SU-DHL-6 (cell line): ENCODE measurements around the gene APRT.

ENCODE experiments used
- H2AFZ ChIP-seq: fragments of 200-600 bp; sonication (generic); 2 replicates; pipeline ENCODE4 v1.6.1; 2014; ENCODE audit warnings: low read depth, mild to moderate bottlenecking, moderate library complexity, mixed read lengths, antibody characterized with exemption, low read length; ENCODE audit not compliant: severe bottlenecking
- H3F3A ChIP-seq: fragments of 200-600 bp; shearing (Covaris generic); 2 replicates; pipeline ENCODE4 v1.6.0; 2016; ENCODE audit warnings: antibody characterized with exemption, mild to moderate bottlenecking; ENCODE audit not compliant: insufficient read depth
- H3K27ac ChIP-seq: fragments of 200-600 bp; sonication (generic); 2 replicates; pipeline ENCODE4 v1.5.1; 2016; ENCODE audit warnings: low read depth, mild to moderate bottlenecking, low read length, moderate library complexity, mixed read lengths
- H3K27me3 ChIP-seq: fragments of 200-600 bp; sonication (generic), shearing (Covaris generic); 2 replicates; pipeline ENCODE4 v1.6.0; 2014; ENCODE audit warnings: mild to moderate bottlenecking, low read length
- H3K36me3 ChIP-seq: fragments of 200-600 bp; sonication (generic); 2 replicates; pipeline ENCODE4 v1.6.1; 2014; ENCODE audit warnings: mild to moderate bottlenecking, low read length, mixed read lengths
- H3K4me2 ChIP-seq: fragments of 300-600, 200-600 bp; shearing (Covaris generic), sonication (generic); 2 replicates; pipeline ENCODE4 v1.6.0; 2014; ENCODE audit warnings: low read length, low read depth, mild to moderate bottlenecking; ENCODE audit not compliant: poor library complexity, severe bottlenecking
- H3K4me3 ChIP-seq: fragments of 200-600 bp; sonication (generic); 2 replicates; pipeline ENCODE4 v1.5.1; 2014; ENCODE audit warnings: antibody characterized with exemption, low read length, mild to moderate bottlenecking, mixed read lengths; ENCODE audit not compliant: insufficient read depth, poor library complexity, severe bottlenecking
- H3K79me2 ChIP-seq: fragments of 200-600 bp; sonication (generic); 2 replicates; pipeline ENCODE4 v1.6.1; 2014; ENCODE audit warnings: mild to moderate bottlenecking, low read length, moderate library complexity; ENCODE audit not compliant: insufficient read depth
- H3K9ac ChIP-seq: fragments of 200-600 bp; sonication (generic); 2 replicates; pipeline ENCODE4 v1.7.0; 2014; ENCODE audit warnings: mild to moderate bottlenecking, low read length
- H3K9me2 ChIP-seq: fragments of 200-600 bp; sonication (generic); replicated peaks from 2 replicates; pipeline ENCODE4 v1.6.1; 2014; ENCODE audit warnings: low read length; ENCODE audit not compliant: insufficient read depth
- H3K9me3 ChIP-seq: fragments of 200-600 bp; sonication (generic); 2 replicates; pipeline ENCODE4 v1.6.1; 2014; ENCODE audit warnings: low read length, mixed read lengths; ENCODE audit not compliant: insufficient read depth
- H4K20me1 ChIP-seq: fragments of 200-600 bp; sonication (generic); 2 replicates; pipeline ENCODE4 v1.6.1; 2014; ENCODE audit warnings: low read depth, mild to moderate bottlenecking, antibody characterized with exemption, low read length, moderate library complexity, mixed read lengths
- EZH2phosphoT487 ChIP-seq: fragments of 200-600 bp; sonication (generic), shearing (Covaris generic); conservative IDR thresholded peaks from 2 replicates; pipeline ENCODE4 v1.6.1; 2018; ENCODE audit warnings: mild to moderate bottlenecking, antibody characterized with exemption, low read length, moderate library complexity, mixed read lengths
- TF ChIP-seq, protein P1 (sequence below): fragments of 200-600 bp; sonication (generic); IDR thresholded peaks from one replicate; pipeline ENCODE4 v1.5.1; 2017; ENCODE audit warnings: antibody characterized with exemption, mild to moderate bottlenecking, low read length, moderate library complexity; ENCODE audit not compliant: insufficient read depth, poor library complexity, severe bottlenecking

Gene APRT

GRCh38 chr16:88853325-88853941 lies 41.7 kb upstream of the APRT start:
- Histone ChIP-seq H3K4me3 (no peak overlapping the region), H3K36me3 (no peaks in the 10 kb centered on the region), H3K27ac (no peak overlapping the region), H3F3A (peaks cover 7% of the 10 kb centered on the region), H3K9ac (no peak overlapping the region), H3K27me3 (no peaks in the 10 kb centered on the region), H3K9me3 (no peaks in the 10 kb centered on the region), H3K4me2 (no peak overlapping the region), H3K79me2 (peaks cover 4% of the 10 kb centered on the region), H3K9me2 (no peaks in the 10 kb centered on the region), H4K20me1 (no peaks in the 10 kb centered on the region), H2AFZ (no peak overlapping the region)
- TF ChIP-seq, protein P1, sequence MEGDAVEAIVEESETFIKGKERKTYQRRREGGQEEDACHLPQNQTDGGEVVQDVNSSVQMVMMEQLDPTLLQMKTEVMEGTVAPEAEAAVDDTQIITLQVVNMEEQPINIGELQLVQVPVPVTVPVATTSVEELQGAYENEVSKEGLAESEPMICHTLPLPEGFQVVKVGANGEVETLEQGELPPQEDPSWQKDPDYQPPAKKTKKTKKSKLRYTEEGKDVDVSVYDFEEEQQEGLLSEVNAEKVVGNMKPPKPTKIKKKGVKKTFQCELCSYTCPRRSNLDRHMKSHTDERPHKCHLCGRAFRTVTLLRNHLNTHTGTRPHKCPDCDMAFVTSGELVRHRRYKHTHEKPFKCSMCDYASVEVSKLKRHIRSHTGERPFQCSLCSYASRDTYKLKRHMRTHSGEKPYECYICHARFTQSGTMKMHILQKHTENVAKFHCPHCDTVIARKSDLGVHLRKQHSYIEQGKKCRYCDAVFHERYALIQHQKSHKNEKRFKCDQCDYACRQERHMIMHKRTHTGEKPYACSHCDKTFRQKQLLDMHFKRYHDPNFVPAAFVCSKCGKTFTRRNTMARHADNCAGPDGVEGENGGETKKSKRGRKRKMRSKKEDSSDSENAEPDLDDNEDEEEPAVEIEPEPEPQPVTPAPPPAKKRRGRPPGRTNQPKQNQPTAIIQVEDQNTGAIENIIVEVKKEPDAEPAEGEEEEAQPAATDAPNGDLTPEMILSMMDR, result no peak
- no peak for TF ChIP-seq EZH2phosphoT487

- no peak overlapping the region for H3K9ac ChIP-seq
- H4K20me1 ChIP-seq, result no peaks in the 10 kb centered on the region
- H3K4me2 ChIP-seq, result no peak overlapping the region
- no peaks in the 10 kb centered on the region for H3K9me2 ChIP-seq
- H3K27me3 ChIP-seq, result no peaks in the 10 kb centered on the region
- H3K27ac ChIP-seq, result no peak overlapping the region
- TF ChIP-seq, protein P1, result no peak
- TF ChIP-seq EZH2phosphoT487, result no peak
- peaks cover 7% of the 10 kb centered on the region for H3F3A ChIP-seq
- no peak overlapping the region for H2AFZ ChIP-seq
- no peak overlapping the region for H3K4me3 ChIP-seq
- H3K9me3 ChIP-seq, result no peaks in the 10 kb centered on the region
- peaks cover 4% of the 10 kb centered on the region; the same call in 1 of the 2 replicates for H3K79me2 ChIP-seq
- no peaks in the 10 kb centered on the region for H3K36me3 ChIP-seq
These were observed 39.9 kb upstream of the APRT start for GRCh38 chr16:88851616-88852015.

GRCh38 chr16:88850531-88851199 lies 38.9 kb upstream of the APRT start:
- Histone ChIP-seq H2AFZ (no peak overlapping the region), H3K9me2 (no peaks in the 10 kb centered on the region), H3F3A (peaks cover 7% of the 10 kb centered on the region), H3K27ac (no peak overlapping the region), H3K79me2 (no peaks in the 10 kb centered on the region; the same call in 1 of the 2 replicates), H3K4me3 (no peak overlapping the region), H3K4me2 (no peak overlapping the region), H3K27me3 (no peaks in the 10 kb centered on the region), H3K36me3 (no peaks in the 10 kb centered on the region), H3K9ac (no peak overlapping the region), H4K20me1 (no peaks in the 10 kb centered on the region), H3K9me3 (no peaks in the 10 kb centered on the region)
- TF ChIP-seq, protein P1, result no peak
- TF ChIP-seq EZH2phosphoT487, result no peak
